CD14-positive monocyte (primary cell): ENCODE data around the gene LPCAT3. TPM values are rescaled to one million over a fixed set of nuclear protein-coding genes. Genes with fewer than 3 reads are reported as not detected.

Source experiments
- DNase-seq, 3 donors: peaks; one replicate each; pipeline ENCODE4 v3.0.0-alpha.2; 2011 to 2022
- H2AFZ ChIP-seq: 2 replicates; pipeline ENCODE4 v1.6.0; 2012; ENCODE audit warnings: mild to moderate bottlenecking, low read depth, low read length, inconsistent platforms; ENCODE audit not compliant: insufficient read depth, poor library complexity, severe bottlenecking
- H3K27ac ChIP-seq, 2 donors: 1 replicate in 1 of 2; 2 replicates in 1 of 2; pipeline ENCODE4 v1.5.1; 2012 to 2013; ENCODE audit warnings: low read length in 2 of 2, control low read depth in 1 of 2, inconsistent platforms in 1 of 2, low read depth in 1 of 2, mild to moderate bottlenecking in 1 of 2
- H3K27me3 ChIP-seq, 2 donors: one replicate each; pipeline versions ENCODE4 v1.6.0 to v1.6.1; 2011 to 2013; ENCODE audit warnings: low read length in 2 of 2; ENCODE audit not compliant: control insufficient read depth in 2 of 2, insufficient read depth in 2 of 2
- H3K36me3 ChIP-seq, 2 donors: replicated peaks in 1 of 2; 1 replicate in 1 of 2; 2 replicates in 1 of 2; pipeline versions ENCODE4 v1.5.1 to v1.6.1; 2012 to 2013; ENCODE audit warnings: low read length in 2 of 2, control low read depth in 1 of 2, inconsistent platforms in 1 of 2, mild to moderate bottlenecking in 1 of 2; ENCODE audit not compliant: insufficient read depth in 2 of 2, control insufficient read depth in 1 of 2
- H3K4me1 ChIP-seq, 2 donors: 1 replicate in 1 of 2; 2 replicates in 1 of 2; pipeline versions ENCODE4 v1.5.1 to v1.6.1; 2012 to 2013; ENCODE audit warnings: low read length in 2 of 2, control low read depth in 1 of 2, inconsistent platforms in 1 of 2, mild to moderate bottlenecking in 1 of 2, moderate library complexity in 1 of 2; ENCODE audit not compliant: insufficient read depth in 2 of 2, control insufficient read depth in 1 of 2
- H3K4me2 ChIP-seq: replicated peaks from 2 replicates; pipeline ENCODE3; 2012; ENCODE audit warnings: low read length, moderate library complexity, mild to moderate bottlenecking; ENCODE audit not compliant: poor library complexity, severe bottlenecking; ENCODE audit errors: extremely low read depth
- H3K4me3 ChIP-seq, 3 experiments: fragments of 200-600 bp in 1 of 3; sonication (generic) in 1 of 3; replicated peaks in 1 of 3; 1 replicate in 2 of 3; 2 replicates in 1 of 3; pipeline ENCODE4 v1.5.1; 2011 to 2013; ENCODE audit warnings: low read length in 3 of 3, mild to moderate bottlenecking in 3 of 3, control low read depth in 2 of 3, low read depth in 2 of 3, inconsistent platforms in 1 of 3, moderate library complexity in 1 of 3
- H3K79me2 ChIP-seq: 2 replicates; pipeline ENCODE4 v1.6.0; 2012; ENCODE audit warnings: mild to moderate bottlenecking, control low read depth, inconsistent platforms, low read length, moderate library complexity; ENCODE audit not compliant: insufficient read depth
- H3K9ac ChIP-seq: 2 replicates; pipeline ENCODE4 v1.6.0; 2017; ENCODE audit warnings: low read length, mild to moderate bottlenecking; ENCODE audit not compliant: insufficient read depth, poor library complexity, severe bottlenecking
- H3K9me3 ChIP-seq, 2 donors: replicated peaks in 1 of 2; 1 replicate in 1 of 2; 2 replicates in 1 of 2; pipeline versions ENCODE4 v1.5.1 to v1.6.1; 2012 to 2013; ENCODE audit warnings: low read length in 2 of 2, control low read depth in 1 of 2; ENCODE audit not compliant: control insufficient read depth in 1 of 2, insufficient read depth in 1 of 2
- H4K20me1 ChIP-seq: 2 replicates; pipeline ENCODE4 v1.6.0; 2012; ENCODE audit warnings: mild to moderate bottlenecking, low read length, control low read depth, moderate library complexity; ENCODE audit not compliant: insufficient read depth
- H3K27ac Mint-ChIP-seq, 7 donors: one replicate each; pipeline ENCODE4 v1.8.0; 2020; ENCODE audit warnings: mild to moderate bottlenecking in 7 of 7, mixed read lengths in 7 of 7, moderate library complexity in 6 of 7, inconsistent platforms in 2 of 7
- H3K27me3 Mint-ChIP-seq, 3 donors: one replicate each; pipeline ENCODE4 v1.8.0; 2021 to 2022; ENCODE audit warnings: low read depth in 3 of 3, mild to moderate bottlenecking in 3 of 3, mixed read lengths in 3 of 3, moderate library complexity in 3 of 3, inconsistent platforms in 1 of 3
- H3K36me3 Mint-ChIP-seq, 2 donors: one replicate each; pipeline ENCODE4 v1.8.0; 2020; ENCODE audit warnings: mixed read lengths in 2 of 2, inconsistent platforms in 1 of 2, mild to moderate bottlenecking in 1 of 2
- H3K4me1 Mint-ChIP-seq: one replicate; pipeline ENCODE4 v1.8.0; 2020; ENCODE audit warnings: mild to moderate bottlenecking, mixed read lengths
- H3K4me3 Mint-ChIP-seq, 2 donors: one replicate each; pipeline ENCODE4 v1.8.0; 2020; ENCODE audit warnings: mild to moderate bottlenecking in 2 of 2, mixed read lengths in 2 of 2, moderate library complexity in 1 of 2
- H3K9me3 Mint-ChIP-seq, 7 donors: one replicate each; pipeline ENCODE4 v1.8.0; 2020 to 2022; ENCODE audit warnings: mixed read lengths in 7 of 7, mild to moderate bottlenecking in 6 of 7, moderate library complexity in 6 of 7, inconsistent platforms in 2 of 7
- CTCF ChIP-seq: fragments of 200-600 bp; IDR thresholded peaks from one replicate; pipeline ENCODE4 v1.8.0; 2022; ENCODE audit warnings: antibody characterized with exemption, mild to moderate bottlenecking
- WGBS: methylation state at CpG from one replicate; pipeline ENCODE4 v1.1.5; 2013; ENCODE audit warnings: missing lambda C conversion rate; ENCODE audit not compliant: insufficient coverage; 5-methylcytosine and 5-hydroxymethylcytosine counted together
- intact Hi-C, 2 donors: fragments of 100-400 bp; cut with micrococcal nuclease; formaldehyde crosslinking; loops; one replicate each; pipeline versions ENCODE4 v1.15.0 to v1.15.1; 2023
- polyA plus RNA-seq, 3 donors: library from polyadenylated mRNA; depleted of rRNA in 1 of 3; unstranded in 2 of 3; stranded (reverse) in 1 of 3; fragments of 300-500 nt in 2 of 3; fragments of >200 nt in 1 of 3; fragmentation: Illumina TruSeq in 2 of 3; gene quantifications; 1 replicate in 2 of 3; 2 replicates in 1 of 3; pipeline ENCODE4 v1.2.3, GENCODE V29; 2012 to 2021

LPCAT3 gene
- polyA plus RNA-seq, 3 donors = 50.9 to 62.7 (median 54.1) TPM

- H3K4me1 Mint-ChIP-seq = peaks cover 71% of the 10 kb centered on the region
- H3K4me1 ChIP-seq = peaks cover 74 to 82% of the 10 kb centered on the region in 2 donors
- H3K79me2 ChIP-seq = peaks cover 71% of the 10 kb centered on the region
- H3K9me3 ChIP-seq = no peaks in the 10 kb centered on the region
- whole genome bisulfite sequencing = 4% methylated on average over 22 of the region's 25 CpGs
- H3K27ac ChIP-seq = peak within 1 kb of the TSS; percentile 87 to 95
- peaks cover 0 to 3% (median 0%) of the 10 kb centered on the region in 3 donors for H3K27me3 Mint-ChIP-seq
- H4K20me1 ChIP-seq = peaks cover 47% of the 10 kb centered on the region
- no peaks in the 10 kb centered on the region for H3K27me3 ChIP-seq
- peak within 1 kb of the TSS; percentile 92 for H3K4me2 ChIP-seq
- peak within 1 kb of the TSS; percentile 61 to 99 (median 98) for H3K4me3 ChIP-seq
- H3K9me3 Mint-ChIP-seq = peaks cover 0 to 2% (median 0%) of the 10 kb centered on the region in 7 donors
- intact Hi-C loops = loop anchor here in 1 of 2 donors (5.0 to 10.0 kb wide), 2 partner anchors 66 to 416 kb away; partner anchors contain the start of genes GAPDH and LPCAT3
- DNase-seq = peak; percentile 77 to 87 (median 82)
- peak within 1 kb of the TSS; percentile 97 to 99 for H3K4me3 Mint-ChIP-seq
- peak within 1 kb of the TSS; percentile 93 to 98 (median 96) for H3K27ac Mint-ChIP-seq
- no peak for TF ChIP-seq CTCF
- peak within 1 kb of the TSS; percentile 48 for H2AFZ ChIP-seq
- H3K9ac ChIP-seq = peak within 1 kb of the TSS; percentile 93
- H3K36me3 ChIP-seq = peaks cover 28 to 33% of the 10 kb centered on the region in 2 donors
- peaks cover 32 to 41% of the 10 kb centered on the region in 2 donors for H3K36me3 Mint-ChIP-seq
Measured at GRCh38 chr12:6950811-6951540, 67.3 kb downstream of the LPCAT3 start, which contains the start of gene PTPN6. PTPN6 (plus strand) TSS chr12:6951356; CDS start chr12:6951513, 157 bp downstream.

GRCh38 chr12:6950401-6950801 lies 67.9 kb downstream of the LPCAT3 start:
- Histone ChIP-seq H3K27ac (peak overlapping the region; percentile 87 to 95), H3K36me3 (peaks cover 23 to 27% of the 10 kb centered on the region in 2 donors), H3K79me2 (peaks cover 65% of the 10 kb centered on the region), H3K27me3 (no peaks in the 10 kb centered on the region), H3K4me1 (peaks cover 74 to 82% of the 10 kb centered on the region in 2 donors), H3K4me2 (peak overlapping the region; percentile 92), H2AFZ (peak overlapping the region; percentile 48), H3K9ac (no peak overlapping the region), H3K9me3 (no peaks in the 10 kb centered on the region), H3K4me3 (peak overlapping the region in 2 of 3 experiments; percentile 98 to 99), H4K20me1 (peaks cover 41% of the 10 kb centered on the region)
- Mint-ChIP-seq H3K4me3 (peak overlapping the region; percentile 97 to 99), H3K27ac (peak overlapping the region; percentile 87 to 98 (median 96)), H3K27me3 (peaks cover 0 to 3% (median 0%) of the 10 kb centered on the region in 3 donors), H3K36me3 (peaks cover 26 to 35% of the 10 kb centered on the region in 2 donors), H3K4me1 (peaks cover 71% of the 10 kb centered on the region), H3K9me3 (peaks cover 0 to 2% (median 0%) of the 10 kb centered on the region in 7 donors)
- intact Hi-C loops = loop anchor here in 1 of 2 donors (5.0 to 10.0 kb wide), 2 partner anchors 67 to 416 kb away; partner anchors contain the start of genes GAPDH and LPCAT3
- no peak for DNase-seq
- peak; percentile 3 for TF ChIP-seq CTCF
- WGBS = 29% methylated on average over 1 of the region's 1 CpG
